Choroid plexus epithelial cell (primary cell): ENCODE data around the gene PRICKLE1.

Source experiments
- DNase-seq: peaks from one replicate; pipeline ENCODE4 v3.0.0-alpha.2; 2010; ENCODE audit warnings: low read depth
- H3K4me3 ChIP-seq: 2 replicates; pipeline ENCODE4 v1.5.1; 2011; ENCODE audit warnings: low read depth, mild to moderate bottlenecking, control low read depth, low read length, moderate library complexity
- TF ChIP-seq, protein P1 (sequence below): conservative IDR thresholded peaks from 2 replicates; pipeline ENCODE4 v1.5.1; 2011; ENCODE audit warnings: low read depth, mild to moderate bottlenecking, control low read depth, inconsistent platforms, low read length, moderate library complexity

PRICKLE1 gene

DNA sequence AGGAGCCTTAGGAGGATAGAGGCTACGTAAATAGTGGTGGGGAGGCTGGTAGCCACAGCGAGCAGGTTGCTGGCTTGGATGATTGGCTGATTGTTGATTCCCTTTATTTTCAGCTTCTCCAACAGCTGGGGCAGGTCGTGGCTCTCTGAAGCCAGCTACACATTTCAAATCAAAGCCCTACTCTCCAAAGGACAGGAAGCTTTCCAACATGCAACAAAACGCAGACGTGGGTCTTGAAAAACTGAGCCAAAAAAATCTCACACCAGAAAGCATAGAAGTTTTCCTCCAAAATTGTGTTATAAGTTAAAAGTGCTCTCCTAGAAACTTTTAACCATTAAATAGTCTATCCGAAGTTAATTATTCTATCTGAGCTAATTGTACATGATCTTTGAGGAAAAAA is 37.6 kb upstream of the PRICKLE1 start:
- DNase-seq = no peak
- H3K4me3 ChIP-seq = no peak overlapping the region
- TF ChIP-seq, protein P1, sequence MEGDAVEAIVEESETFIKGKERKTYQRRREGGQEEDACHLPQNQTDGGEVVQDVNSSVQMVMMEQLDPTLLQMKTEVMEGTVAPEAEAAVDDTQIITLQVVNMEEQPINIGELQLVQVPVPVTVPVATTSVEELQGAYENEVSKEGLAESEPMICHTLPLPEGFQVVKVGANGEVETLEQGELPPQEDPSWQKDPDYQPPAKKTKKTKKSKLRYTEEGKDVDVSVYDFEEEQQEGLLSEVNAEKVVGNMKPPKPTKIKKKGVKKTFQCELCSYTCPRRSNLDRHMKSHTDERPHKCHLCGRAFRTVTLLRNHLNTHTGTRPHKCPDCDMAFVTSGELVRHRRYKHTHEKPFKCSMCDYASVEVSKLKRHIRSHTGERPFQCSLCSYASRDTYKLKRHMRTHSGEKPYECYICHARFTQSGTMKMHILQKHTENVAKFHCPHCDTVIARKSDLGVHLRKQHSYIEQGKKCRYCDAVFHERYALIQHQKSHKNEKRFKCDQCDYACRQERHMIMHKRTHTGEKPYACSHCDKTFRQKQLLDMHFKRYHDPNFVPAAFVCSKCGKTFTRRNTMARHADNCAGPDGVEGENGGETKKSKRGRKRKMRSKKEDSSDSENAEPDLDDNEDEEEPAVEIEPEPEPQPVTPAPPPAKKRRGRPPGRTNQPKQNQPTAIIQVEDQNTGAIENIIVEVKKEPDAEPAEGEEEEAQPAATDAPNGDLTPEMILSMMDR = no peak

DNA sequence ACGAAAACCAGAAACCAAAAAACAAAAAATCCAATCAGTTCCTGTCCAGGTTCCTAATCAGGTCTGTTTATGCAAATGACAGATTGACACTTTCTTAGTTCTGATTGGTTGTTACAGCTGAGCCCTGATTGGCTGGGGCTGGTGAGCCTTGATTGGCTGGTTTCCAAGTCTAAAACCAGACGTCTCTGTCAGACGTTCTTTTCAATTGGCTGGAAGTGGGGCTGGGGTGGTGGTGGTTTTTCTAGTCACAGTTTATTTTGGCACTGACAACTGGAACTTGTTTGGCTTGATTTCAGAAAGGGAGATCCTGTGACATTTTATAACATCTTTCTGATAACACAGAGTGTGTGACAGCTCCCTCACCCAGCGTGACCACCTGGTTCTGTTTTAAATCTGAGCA is 36.1 kb upstream of the PRICKLE1 start:
- H3K4me3 ChIP-seq = no peak overlapping the region
- no peak for DNase-seq
- TF ChIP-seq, protein P1 = no peak

DNA sequence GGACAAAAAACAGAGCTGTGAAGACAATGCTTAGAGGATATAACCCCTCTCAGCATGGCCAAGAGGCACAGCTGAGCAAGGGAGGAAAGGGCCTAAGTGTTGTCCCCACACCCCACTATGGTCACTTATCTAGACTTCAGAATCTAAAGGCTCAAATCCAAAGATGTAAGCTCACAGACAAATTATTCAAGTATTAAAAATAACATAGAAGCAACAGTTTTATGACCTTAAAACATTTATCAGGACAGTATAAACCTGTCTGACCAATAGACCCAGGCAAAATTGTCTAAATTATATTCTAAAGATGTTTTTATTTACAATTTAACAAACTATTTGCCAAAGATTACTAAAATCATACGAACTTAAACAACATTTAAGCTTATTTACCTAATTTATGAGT is 28.1 kb upstream of the PRICKLE1 start:
- H3K4me3 ChIP-seq = no peak overlapping the region
- TF ChIP-seq, protein P1 = no peak
- peak; percentile 34 for DNase-seq

- DNase-seq = no peak
- H3K4me3 ChIP-seq = no peak overlapping the region
- TF ChIP-seq, protein P1 = no peak
Measured at GRCh38 chr12:42615006-42615405, 25.5 kb upstream of the PRICKLE1 start.

DNA sequence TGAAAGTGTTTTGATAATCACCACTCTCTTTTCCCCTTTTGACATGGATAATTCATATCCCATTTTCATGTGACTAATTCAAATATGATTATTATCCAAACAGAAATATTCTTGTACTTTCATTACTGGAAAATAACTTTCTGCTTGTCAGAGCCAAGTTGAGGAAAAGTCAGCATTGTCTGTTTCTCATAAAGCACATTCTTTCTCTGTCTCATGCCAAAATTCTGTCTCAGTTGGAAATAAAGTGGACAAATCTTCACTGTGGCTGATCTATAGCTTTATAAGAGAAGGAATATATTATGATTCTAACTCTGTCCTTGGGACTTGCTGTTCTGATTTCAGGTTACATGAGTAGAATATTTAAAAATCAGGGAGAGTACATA is 22.7 kb upstream of the PRICKLE1 start:
- TF ChIP-seq, protein P1 = no peak

GRCh38 chr12:42611571-42612230 is 22.2 kb upstream of the PRICKLE1 start:
- no peak overlapping the region for H3K4me3 ChIP-seq
- TF ChIP-seq, protein P1 = no peak
- DNase-seq = no peak

More for the DNA sequence above, 22.7 kb upstream of the PRICKLE1 start:
- no peak overlapping the region for H3K4me3 ChIP-seq
- peak; percentile 43 for DNase-seq

GRCh38 chr12:42609605-42610004 is 20.1 kb upstream of the PRICKLE1 start:
- DNase-seq = peak; percentile 60
- TF ChIP-seq, protein P1 = no peak
- H3K4me3 ChIP-seq = no peak overlapping the region
